ENCODE measurements around the gene DYRK1A. TPM values are rescaled to one million over a fixed set of nuclear protein-coding genes. Genes with fewer than 3 reads are reported as not detected.
A peak's percentile ranks its signal among the peaks of the same experiment; 100 is the strongest.

The DYRK1A gene
- total RNA-seq, 3 donors from 2014 or later (not counting 1 experiment from before 2014, with no cell fraction given) = 149 to 166 (median 153) TPM

DNA sequence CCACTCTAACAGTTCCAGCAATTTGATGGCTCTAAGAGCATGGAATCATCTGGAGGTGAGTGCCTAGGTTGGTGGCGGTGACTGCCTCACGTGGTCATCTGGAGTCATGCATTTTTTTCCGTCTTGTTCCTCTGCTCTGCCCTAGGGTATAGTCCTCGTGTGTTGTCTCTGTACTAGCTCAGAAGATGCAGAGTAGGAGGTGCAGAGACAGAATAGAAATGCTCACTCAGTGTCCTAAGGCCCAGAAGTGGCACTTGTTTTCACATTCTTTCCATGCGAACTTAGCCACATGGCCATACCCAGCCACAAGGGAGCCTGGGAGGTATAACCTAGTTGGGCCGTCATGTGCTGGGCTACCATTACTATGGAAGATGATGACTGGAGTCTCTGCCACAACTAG lies 30.3 kb downstream of the DYRK1A start:
- peaks cover 77 to 85% of the 10 kb centered on the region in 2 donors for H3K4me1 Mint-ChIP-seq
- H3K36me3 ChIP-seq (ENCODE audit: control insufficient read depth, insufficient read depth, low read length) = no peaks in the 10 kb centered on the region
- H3K27ac ChIP-seq (ENCODE audit: low read length) = no peak overlapping the region
- no peak for DNase-seq
- no peak overlapping the region for H3K4me3 ChIP-seq (ENCODE audit: low read length)
- 91% methylated on average over 6 of the region's 6 CpGs for WGBS (ENCODE audit: insufficient coverage)
- ATAC-seq = no peak
- peaks cover 40% of the 10 kb centered on the region for H3K4me1 ChIP-seq (ENCODE audit: control insufficient read depth, insufficient read depth, low read length)
- peak overlapping the region in 1 of 2 donors; percentile 51 for H3K27ac Mint-ChIP-seq
- no peaks in the 10 kb centered on the region for H3K27me3 ChIP-seq (ENCODE audit: control insufficient read depth, insufficient read depth, low read length)
- no peaks in the 10 kb centered on the region for H3K27me3 Mint-ChIP-seq (ENCODE audit: low read depth in 2 of 2)
- H3K9me3 ChIP-seq (ENCODE audit: control insufficient read depth, insufficient read depth, low read length) = no peaks in the 10 kb centered on the region
- H3K4me3 Mint-ChIP-seq = peak overlapping the region; percentile 21
- no peaks in the 10 kb centered on the region for H3K36me3 Mint-ChIP-seq
- peaks cover 0 to 2% of the 10 kb centered on the region in 2 donors for H3K9me3 Mint-ChIP-seq
- intact Hi-C loops (cut with micrococcal nuclease) = no loop called here
- TF ChIP-seq, protein P1, sequence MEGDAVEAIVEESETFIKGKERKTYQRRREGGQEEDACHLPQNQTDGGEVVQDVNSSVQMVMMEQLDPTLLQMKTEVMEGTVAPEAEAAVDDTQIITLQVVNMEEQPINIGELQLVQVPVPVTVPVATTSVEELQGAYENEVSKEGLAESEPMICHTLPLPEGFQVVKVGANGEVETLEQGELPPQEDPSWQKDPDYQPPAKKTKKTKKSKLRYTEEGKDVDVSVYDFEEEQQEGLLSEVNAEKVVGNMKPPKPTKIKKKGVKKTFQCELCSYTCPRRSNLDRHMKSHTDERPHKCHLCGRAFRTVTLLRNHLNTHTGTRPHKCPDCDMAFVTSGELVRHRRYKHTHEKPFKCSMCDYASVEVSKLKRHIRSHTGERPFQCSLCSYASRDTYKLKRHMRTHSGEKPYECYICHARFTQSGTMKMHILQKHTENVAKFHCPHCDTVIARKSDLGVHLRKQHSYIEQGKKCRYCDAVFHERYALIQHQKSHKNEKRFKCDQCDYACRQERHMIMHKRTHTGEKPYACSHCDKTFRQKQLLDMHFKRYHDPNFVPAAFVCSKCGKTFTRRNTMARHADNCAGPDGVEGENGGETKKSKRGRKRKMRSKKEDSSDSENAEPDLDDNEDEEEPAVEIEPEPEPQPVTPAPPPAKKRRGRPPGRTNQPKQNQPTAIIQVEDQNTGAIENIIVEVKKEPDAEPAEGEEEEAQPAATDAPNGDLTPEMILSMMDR (IDR thresholded peaks at IDR 0.05) = no peak

DNA sequence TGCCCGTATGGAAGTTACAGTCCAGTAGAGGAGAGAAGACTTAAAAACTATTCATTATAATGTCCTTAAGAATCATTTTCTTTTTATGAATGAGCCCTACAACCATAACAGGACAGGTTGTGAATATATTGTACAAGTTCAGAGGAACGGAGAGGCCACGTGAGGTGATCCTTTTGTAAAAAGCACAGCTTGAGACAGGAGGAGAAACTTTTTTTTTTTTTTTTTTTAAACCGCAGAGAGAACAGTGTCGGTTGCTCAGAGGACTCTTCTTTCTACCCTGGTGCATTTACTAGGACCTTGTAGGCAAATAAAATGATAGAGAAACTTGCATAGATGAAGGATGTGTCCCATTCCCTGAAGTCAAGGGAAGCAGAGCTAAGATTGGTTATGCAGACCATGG lies 32.1 kb downstream of the DYRK1A start:
- Mint-ChIP-seq H3K27ac (peak overlapping the region; percentile 75 to 78), H3K4me1 (peaks cover 78 to 80% of the 10 kb centered on the region in 2 donors), H3K9me3 (peaks cover 3 to 12% of the 10 kb centered on the region in 2 donors), H3K36me3 (peaks cover 7% of the 10 kb centered on the region), H3K27me3 (ENCODE audit: low read depth in 2 of 2) (no peaks in the 10 kb centered on the region), H3K4me3 (peak overlapping the region; percentile 75)
- ATAC-seq = peak in 2 of 3 donors; percentile 20 to 23
- Histone ChIP-seq H3K27ac (ENCODE audit: low read length) (no peak overlapping the region), H3K4me1 (ENCODE audit: control insufficient read depth, insufficient read depth, low read length) (peaks cover 43% of the 10 kb centered on the region), H3K4me3 (ENCODE audit: low read length) (no peak overlapping the region), H3K9me3 (ENCODE audit: control insufficient read depth, insufficient read depth, low read length) (peaks cover 5% of the 10 kb centered on the region), H3K27me3 (ENCODE audit: control insufficient read depth, insufficient read depth, low read length) (no peaks in the 10 kb centered on the region), H3K36me3 (ENCODE audit: control insufficient read depth, insufficient read depth, low read length) (no peaks in the 10 kb centered on the region)
- WGBS (ENCODE audit: insufficient coverage) = 41% methylated on average over 2 of the region's 5 CpGs
- peak in 1 of 2 donors; percentile 54 for DNase-seq
- TF ChIP-seq, protein P1 (IDR thresholded peaks at IDR 0.05) = no peak
- intact Hi-C loops (cut with micrococcal nuclease) = no loop called here

DNA sequence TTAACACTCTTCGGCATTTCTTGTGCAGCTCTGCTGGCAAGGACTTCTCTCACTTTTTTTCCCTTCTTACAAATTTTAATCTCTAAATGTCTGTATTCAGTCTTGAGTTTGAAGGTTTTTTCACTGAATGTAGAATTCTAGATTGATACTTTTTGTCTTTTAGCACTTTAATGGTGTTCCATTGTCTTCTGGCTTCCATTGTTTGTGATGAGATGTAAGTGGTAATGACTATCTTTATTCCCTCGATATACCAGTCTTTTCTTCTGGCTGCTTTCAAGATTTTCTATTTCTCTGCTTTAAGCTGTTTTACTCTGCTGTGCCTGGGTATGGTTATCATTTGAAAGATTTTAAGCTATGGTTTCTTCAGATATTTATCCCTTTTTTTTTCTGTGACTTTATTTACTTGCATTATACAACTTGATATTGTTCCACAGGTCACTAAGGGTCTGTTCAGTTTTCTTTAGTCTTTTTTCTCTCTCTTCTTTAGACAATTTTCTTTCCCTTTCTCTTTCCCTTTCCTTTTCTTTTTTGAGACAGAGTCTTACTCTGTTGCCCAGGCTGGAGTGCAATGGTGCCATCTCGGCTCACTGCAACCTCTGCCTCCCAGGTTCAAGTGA lies 35.8 kb downstream of the DYRK1A start:
- Histone ChIP-seq H3K4me1 (ENCODE audit: control insufficient read depth, insufficient read depth, low read length) (peaks cover 30% of the 10 kb centered on the region), H3K27ac (ENCODE audit: low read length) (no peak overlapping the region), H3K27me3 (ENCODE audit: control insufficient read depth, insufficient read depth, low read length) (no peaks in the 10 kb centered on the region), H3K9me3 (ENCODE audit: control insufficient read depth, insufficient read depth, low read length) (peaks cover 5% of the 10 kb centered on the region), H3K4me3 (ENCODE audit: low read length) (no peak overlapping the region), H3K36me3 (ENCODE audit: control insufficient read depth, insufficient read depth, low read length) (no peaks in the 10 kb centered on the region)
- H3K4me3 Mint-ChIP-seq = peak overlapping the region; percentile 76
- peaks cover 3 to 12% of the 10 kb centered on the region in 2 donors for H3K9me3 Mint-ChIP-seq
- peaks cover 81 to 87% of the 10 kb centered on the region in 2 donors for H3K4me1 Mint-ChIP-seq
- 93% methylated on average over 3 of the region's 3 CpGs for WGBS (ENCODE audit: insufficient coverage)
- no peak for DNase-seq
- TF ChIP-seq, protein P1 (IDR thresholded peaks at IDR 0.05) = no peak
- H3K27me3 Mint-ChIP-seq (ENCODE audit: low read depth in 2 of 2) = no peaks in the 10 kb centered on the region
- H3K27ac Mint-ChIP-seq = peak overlapping the region; percentile 64 to 80
- intact Hi-C loops (cut with micrococcal nuclease) = no loop called here
- ATAC-seq = no peak
- H3K36me3 Mint-ChIP-seq = peaks cover 7% of the 10 kb centered on the region

Data from natural killer cell (primary cell).